Measurements from ENCODE around the gene VASN.
A peak's percentile ranks its signal among the peaks of the same experiment; 100 is the strongest.

VASN gene

DNA sequence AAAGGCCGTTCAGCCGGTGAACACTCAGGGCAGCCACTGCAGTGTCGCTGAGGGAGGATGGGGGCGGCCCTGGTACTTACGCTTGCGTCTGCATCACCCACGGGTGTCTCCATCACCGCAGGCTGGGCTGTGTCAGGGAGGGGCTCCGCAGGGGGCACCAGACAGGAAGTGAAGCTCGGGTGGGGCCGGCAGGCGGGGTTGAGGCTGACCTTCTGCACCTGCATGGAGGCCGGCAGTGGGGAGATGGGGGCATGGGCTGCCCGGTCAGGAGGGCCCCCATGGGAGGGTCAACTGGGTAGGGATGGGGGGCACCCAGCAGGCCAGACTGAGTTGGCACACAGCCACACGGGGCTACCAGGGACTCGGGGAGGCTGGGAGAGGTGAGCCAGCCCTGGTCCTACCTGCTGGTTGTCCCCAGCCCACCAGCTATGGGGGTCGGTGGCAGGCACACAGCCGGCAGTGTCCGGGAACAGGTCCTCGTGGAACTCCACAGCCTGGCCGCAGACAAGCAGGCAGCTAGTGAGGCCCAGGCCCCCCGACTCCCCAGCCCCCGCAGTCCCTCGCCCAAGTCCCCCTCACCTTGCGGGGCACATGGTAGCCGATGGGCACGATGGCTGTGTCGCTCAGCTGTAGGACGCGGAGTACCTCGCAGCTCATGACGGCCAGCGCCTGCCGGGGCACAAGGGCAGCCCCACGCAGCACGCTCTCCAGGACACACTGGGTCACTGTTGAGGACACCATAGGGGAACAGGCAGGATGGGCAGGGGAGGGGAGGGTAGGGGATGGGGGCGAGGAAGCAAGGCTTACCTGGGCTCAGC, 7.2 kb upstream of the VASN start:
- Histone ChIP-seq H3K4me1 (ENCODE audit: control insufficient read depth, insufficient read depth, low read depth, low read length) (peaks cover 25% of the 10 kb centered on the region), H3K27ac (ENCODE audit: low read length, poor library complexity, severe bottlenecking) (no peak overlapping the region), H3K4me2 (ENCODE audit: low read length, poor library complexity, severe bottlenecking) (no peak overlapping the region), H3K9ac (ENCODE audit: low read length) (no peak overlapping the region), H2BK5ac (ENCODE audit: low read depth, low read length, poor library complexity, severe bottlenecking) (no peak overlapping the region), H3K14ac (ENCODE audit: low read length in 2 of 2) (no peak overlapping the region), H2BK15ac (ENCODE audit: low read depth, poor library complexity, severe bottlenecking) (no peak overlapping the region), H3K9me3 (ENCODE audit: control insufficient read depth, low read length) (no peaks in the 10 kb centered on the region), H2BK12ac (ENCODE audit: low read length in 2 of 2) (peak overlapping the region in 1 of 2 experiments; percentile 4), H3K27me3 (ENCODE audit: control insufficient read depth in 1 of 2, insufficient read depth in 1 of 2, low read length in 2 of 2) (no peaks in the 10 kb centered on the region), H2AFZ (ENCODE audit: low read depth, low read length) (no peak overlapping the region), H4K8ac (ENCODE audit: low read length) (no peak overlapping the region), H3K18ac (ENCODE audit: low read depth in 1 of 2, low read length in 2 of 2) (peak overlapping the region in 1 of 2 experiments; percentile 30), H2AK5ac (ENCODE audit: low read length, severe bottlenecking) (no peak overlapping the region), H3K4ac (ENCODE audit: low read depth in 1 of 2, low read length in 2 of 2) (no peak overlapping the region), H3K4me3 (ENCODE audit: insufficient read depth in 1 of 2, low read depth in 1 of 2, low read length in 2 of 2) (no peak overlapping the region), H2BK120ac (ENCODE audit: low read depth, low read length) (no peak overlapping the region), H4K91ac (ENCODE audit: low read length) (peak overlapping the region; percentile 27), H3K36me3 (ENCODE audit: control insufficient read depth in 1 of 2, insufficient read depth in 2 of 2, low read depth in 1 of 2, low read length in 2 of 2) (peaks cover 5 to 55% of the 10 kb centered on the region in 2 experiments), H3K23ac (ENCODE audit: low read length in 2 of 2) (no peak overlapping the region), H3K79me1 (replicated peaks; ENCODE audit: low read length, poor library complexity, severe bottlenecking) (no peaks in the 10 kb centered on the region)
- WGBS: 93% methylated on average over 37 of the region's 37 CpGs
- no peak for DNase-seq

DNA sequence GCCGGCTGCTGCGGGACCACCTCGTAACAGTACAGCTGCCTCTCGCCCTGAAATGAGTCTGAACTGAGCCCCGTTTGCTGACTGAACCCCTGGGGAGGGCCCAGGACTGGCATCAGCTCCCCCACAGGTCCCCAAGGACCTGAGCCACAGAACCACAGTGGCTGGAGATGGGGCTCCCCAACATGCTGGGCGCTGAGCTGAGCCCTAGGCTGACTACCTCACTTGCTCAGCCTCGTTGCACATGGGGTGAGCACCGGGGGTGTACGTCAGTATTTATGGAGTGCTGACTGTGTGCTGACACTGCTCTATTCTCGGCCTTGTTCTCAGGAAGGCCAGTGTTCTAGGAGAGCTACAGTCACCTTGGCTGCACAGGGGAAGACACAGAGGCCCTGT, 6.6 kb upstream of the VASN start:
- no peak overlapping the region for H2BK15ac ChIP-seq (ENCODE audit: low read depth, poor library complexity, severe bottlenecking)
- peaks cover 31% of the 10 kb centered on the region for H3K4me1 ChIP-seq (ENCODE audit: control insufficient read depth, insufficient read depth, low read depth, low read length)
- WGBS: 97% methylated on average over 10 of the region's 10 CpGs
- H2AK5ac ChIP-seq (ENCODE audit: low read length, severe bottlenecking): no peak overlapping the region
- no peak overlapping the region for H3K23ac ChIP-seq (ENCODE audit: low read length in 2 of 2)
- no peaks in the 10 kb centered on the region for H3K9me3 ChIP-seq (ENCODE audit: control insufficient read depth, low read length)
- no peak overlapping the region for H4K8ac ChIP-seq (ENCODE audit: low read length)
- no peak overlapping the region for H3K4ac ChIP-seq (ENCODE audit: low read depth in 1 of 2, low read length in 2 of 2)
- no peak overlapping the region for H2BK12ac ChIP-seq (ENCODE audit: low read length in 2 of 2)
- H3K36me3 ChIP-seq (ENCODE audit: control insufficient read depth in 1 of 2, insufficient read depth in 2 of 2, low read depth in 1 of 2, low read length in 2 of 2): peaks cover 5 to 54% of the 10 kb centered on the region in 2 experiments
- H3K14ac ChIP-seq (ENCODE audit: low read length in 2 of 2): no peak overlapping the region
- DNase-seq: no peak
- H2BK120ac ChIP-seq (ENCODE audit: low read depth, low read length): no peak overlapping the region
- no peak overlapping the region for H4K91ac ChIP-seq (ENCODE audit: low read length)
- no peak overlapping the region for H2BK5ac ChIP-seq (ENCODE audit: low read depth, low read length, poor library complexity, severe bottlenecking)
- no peak overlapping the region for H2AFZ ChIP-seq (ENCODE audit: low read depth, low read length)
- H3K18ac ChIP-seq (ENCODE audit: low read depth in 1 of 2, low read length in 2 of 2): no peak overlapping the region
- no peak overlapping the region for H3K4me3 ChIP-seq (ENCODE audit: insufficient read depth in 1 of 2, low read depth in 1 of 2, low read length in 2 of 2)
- H3K27me3 ChIP-seq (ENCODE audit: control insufficient read depth in 1 of 2, insufficient read depth in 1 of 2, low read length in 2 of 2): no peaks in the 10 kb centered on the region
- no peak overlapping the region for H3K27ac ChIP-seq (ENCODE audit: low read length, poor library complexity, severe bottlenecking)
- H3K9ac ChIP-seq (ENCODE audit: low read length): no peak overlapping the region
- H3K4me2 ChIP-seq (ENCODE audit: low read length, poor library complexity, severe bottlenecking): no peak overlapping the region
- no peaks in the 10 kb centered on the region for H3K79me1 ChIP-seq (replicated peaks; ENCODE audit: low read length, poor library complexity, severe bottlenecking)

DNA sequence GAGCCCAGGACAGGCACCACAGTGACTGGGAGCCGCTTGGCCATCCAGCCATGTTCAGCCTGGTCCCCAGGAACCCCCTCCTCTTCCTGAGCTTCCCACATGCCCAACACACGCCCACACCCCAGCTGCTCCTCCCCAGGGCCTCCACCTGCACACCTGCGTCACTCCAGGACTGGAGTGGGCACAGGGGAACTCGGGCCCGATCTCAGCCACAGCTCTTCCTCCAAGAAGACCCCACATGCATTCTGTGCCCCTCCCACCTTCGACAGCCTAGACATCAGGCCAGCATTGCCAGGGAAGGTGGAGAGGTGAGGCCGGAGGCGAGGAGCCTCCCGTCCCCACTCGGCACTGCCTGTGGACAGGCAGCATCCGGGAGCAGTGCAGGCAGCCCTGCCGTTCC, 6.0 kb upstream of the VASN start:
- Histone ChIP-seq H3K4me2 (ENCODE audit: low read length, poor library complexity, severe bottlenecking) (no peak overlapping the region), H2BK12ac (ENCODE audit: low read length in 2 of 2) (no peak overlapping the region), H2AK5ac (ENCODE audit: low read length, severe bottlenecking) (no peak overlapping the region), H3K79me1 (replicated peaks; ENCODE audit: low read length, poor library complexity, severe bottlenecking) (no peaks in the 10 kb centered on the region), H3K27me3 (ENCODE audit: control insufficient read depth in 1 of 2, insufficient read depth in 1 of 2, low read length in 2 of 2) (no peaks in the 10 kb centered on the region), H2BK5ac (ENCODE audit: low read depth, low read length, poor library complexity, severe bottlenecking) (no peak overlapping the region), H2BK120ac (ENCODE audit: low read depth, low read length) (no peak overlapping the region), H4K8ac (ENCODE audit: low read length) (no peak overlapping the region), H2BK15ac (ENCODE audit: low read depth, poor library complexity, severe bottlenecking) (no peak overlapping the region), H3K14ac (ENCODE audit: low read length in 2 of 2) (no peak overlapping the region), H4K91ac (ENCODE audit: low read length) (peak overlapping the region; percentile 18), H3K9me3 (ENCODE audit: control insufficient read depth, low read length) (no peaks in the 10 kb centered on the region), H2AFZ (ENCODE audit: low read depth, low read length) (no peak overlapping the region), H3K36me3 (ENCODE audit: control insufficient read depth in 1 of 2, insufficient read depth in 2 of 2, low read depth in 1 of 2, low read length in 2 of 2) (peaks cover 5 to 49% of the 10 kb centered on the region in 2 experiments), H3K27ac (ENCODE audit: low read length, poor library complexity, severe bottlenecking) (no peak overlapping the region), H3K18ac (ENCODE audit: low read depth in 1 of 2, low read length in 2 of 2) (no peak overlapping the region), H3K9ac (ENCODE audit: low read length) (no peak overlapping the region), H3K23ac (ENCODE audit: low read length in 2 of 2) (no peak overlapping the region), H3K4me3 (ENCODE audit: insufficient read depth in 1 of 2, low read depth in 1 of 2, low read length in 2 of 2) (no peak overlapping the region), H3K4me1 (ENCODE audit: control insufficient read depth, insufficient read depth, low read depth, low read length) (peaks cover 32% of the 10 kb centered on the region), H3K4ac (ENCODE audit: low read depth in 1 of 2, low read length in 2 of 2) (peak overlapping the region in 1 of 2 experiments; percentile 82)
- DNase-seq: no peak
- WGBS: 97% methylated on average over 12 of the region's 12 CpGs

DNA sequence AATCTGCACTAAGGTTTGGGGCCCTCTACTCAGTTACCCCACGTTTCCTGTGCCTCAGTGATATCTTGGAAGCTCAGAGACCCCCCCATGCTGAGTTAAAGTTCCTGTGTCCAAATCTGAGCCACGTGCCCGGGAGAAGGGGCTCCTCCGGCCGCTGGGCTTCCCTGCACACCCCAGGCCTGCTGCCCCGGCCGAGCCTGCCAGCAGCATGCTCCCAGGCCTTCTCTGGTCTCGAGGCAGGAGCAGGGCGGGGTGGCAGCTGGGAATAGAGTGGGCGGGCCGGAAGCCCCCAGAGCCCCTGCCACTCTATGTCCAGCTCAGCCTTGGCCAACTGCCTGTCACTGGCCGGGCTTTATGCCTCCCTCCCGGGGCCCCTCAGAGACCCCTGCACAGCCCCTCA, 5.6 kb upstream of the VASN start:
- H2BK5ac ChIP-seq (ENCODE audit: low read depth, low read length, poor library complexity, severe bottlenecking): no peak overlapping the region
- H2AFZ ChIP-seq (ENCODE audit: low read depth, low read length): no peak overlapping the region
- no peak for DNase-seq
- no peaks in the 10 kb centered on the region for H3K9me3 ChIP-seq (ENCODE audit: control insufficient read depth, low read length)
- no peak overlapping the region for H2BK120ac ChIP-seq (ENCODE audit: low read depth, low read length)
- H3K27ac ChIP-seq (ENCODE audit: low read length, poor library complexity, severe bottlenecking): no peak overlapping the region
- peaks cover 5 to 44% of the 10 kb centered on the region in 2 experiments for H3K36me3 ChIP-seq (ENCODE audit: control insufficient read depth in 1 of 2, insufficient read depth in 2 of 2, low read depth in 1 of 2, low read length in 2 of 2)
- H2AK5ac ChIP-seq (ENCODE audit: low read length, severe bottlenecking): no peak overlapping the region
- 93% methylated on average over 13 of the region's 13 CpGs for WGBS
- H3K4ac ChIP-seq (ENCODE audit: low read depth in 1 of 2, low read length in 2 of 2): peak overlapping the region in 1 of 2 experiments; percentile 82
- H3K4me3 ChIP-seq (ENCODE audit: insufficient read depth in 1 of 2, low read depth in 1 of 2, low read length in 2 of 2): no peak overlapping the region
- H3K14ac ChIP-seq (ENCODE audit: low read length in 2 of 2): no peak overlapping the region
- H2BK15ac ChIP-seq (ENCODE audit: low read depth, poor library complexity, severe bottlenecking): no peak overlapping the region
- H4K8ac ChIP-seq (ENCODE audit: low read length): no peak overlapping the region
- H3K4me1 ChIP-seq (ENCODE audit: control insufficient read depth, insufficient read depth, low read depth, low read length): peaks cover 33% of the 10 kb centered on the region
- H3K23ac ChIP-seq (ENCODE audit: low read length in 2 of 2): no peak overlapping the region
- H3K4me2 ChIP-seq (ENCODE audit: low read length, poor library complexity, severe bottlenecking): no peak overlapping the region
- H2BK12ac ChIP-seq (ENCODE audit: low read length in 2 of 2): no peak overlapping the region
- no peaks in the 10 kb centered on the region for H3K79me1 ChIP-seq (replicated peaks; ENCODE audit: low read length, poor library complexity, severe bottlenecking)
- H3K9ac ChIP-seq (ENCODE audit: low read length): no peak overlapping the region
- H3K27me3 ChIP-seq (ENCODE audit: control insufficient read depth in 1 of 2, insufficient read depth in 1 of 2, low read length in 2 of 2): no peaks in the 10 kb centered on the region
- H3K18ac ChIP-seq (ENCODE audit: low read depth in 1 of 2, low read length in 2 of 2): no peak overlapping the region
- H4K91ac ChIP-seq (ENCODE audit: low read length): peak overlapping the region; percentile 18
